ENCODE data around the gene WDR54. TPM values are rescaled to one million over a fixed set of nuclear protein-coding genes. Genes with fewer than 3 reads are reported as not detected.

The WDR54 gene
- total and polyA plus RNA-seq, 10 of the 15 experiments (the other 5 are each of a cell fraction or from before 2014, with no cell fraction given), result 38.2 to 116 (median 89.1) TPM

DNA sequence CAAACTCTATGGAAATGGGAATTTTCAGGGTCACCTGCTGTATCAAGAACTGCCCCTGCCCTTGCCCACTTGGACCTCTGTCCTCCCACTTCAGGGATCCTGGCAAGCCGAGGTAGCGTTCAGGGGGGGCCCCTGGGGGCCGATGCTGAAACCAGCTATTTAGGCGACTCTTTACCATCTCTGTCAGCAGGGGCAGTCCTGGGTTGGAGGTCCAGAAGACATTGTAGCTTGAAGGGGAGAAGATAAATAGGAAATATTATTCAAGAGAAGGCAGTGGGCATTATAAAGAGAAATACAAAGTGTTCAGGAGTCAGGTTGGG is 41.2 kb downstream of the WDR54 start:
- CTCF ChIA-PET, result interaction anchor here (1.0 kb wide), 1 partner anchor 69 kb away, joined by 3 read pairs; no protein-coding TSS in a partner anchor
- SMC1A ChIA-PET (ENCODE audit: uncharacterized antibody, unreplicated experiment), result no interaction called here
- in situ Hi-C loops (cut with MboI), result no loop called here
- intact Hi-C loops (cut with micrococcal nuclease; ENCODE audit: unreplicated experiment), result no loop called here
- peaks cover 7% of the 10 kb centered on the region for H3K4me1 ChIP-seq (ENCODE audit: control insufficient read depth, insufficient read depth, low read length)
- H2AFZ ChIP-seq (ENCODE audit: control insufficient read depth, low read depth, low read length), result no peak overlapping the region
- FAIRE-seq (no peak), DNase-seq (ENCODE audit: low read depth, low spot score) (no peak), ATAC-seq (no peak)
- H3K79me2 ChIP-seq (ENCODE audit: control insufficient read depth, insufficient read depth, low read length), result peaks cover 29% of the 10 kb centered on the region
- POLR2A ChIA-PET, result interaction anchor here (1.0 kb wide), 1 partner anchor 10 kb away, joined by 3 read pairs; the partner anchor contains the start of gene MRPL53
- BruUV-seq (replicated peaks), result no TSS peak
- no peak overlapping the region for H3K4me3 ChIP-seq
- H3K27me3 ChIP-seq (replicated peaks in 1 of 2; ENCODE audit: control insufficient read depth in 2 of 2, insufficient read depth in 2 of 2, low read length in 1 of 2), result no peaks in the 10 kb centered on the region
- H3K27ac ChIP-seq (ENCODE audit: control insufficient read depth, insufficient read depth), result no peak overlapping the region
- RAD21 ChIA-PET (ENCODE audit: unreplicated experiment), result no interaction called here
- no peaks in the 10 kb centered on the region for H3K9me3 ChIP-seq (replicated peaks; ENCODE audit: control insufficient read depth, insufficient read depth, low read length)
- 16% methylated on average over 4 of the region's 4 CpGs for WGBS (ENCODE audit: insufficient coverage, insufficient replicate concordance, low lambda C conversion rate, missing lambda C conversion rate)
- no peak overlapping the region for H3K9ac ChIP-seq (ENCODE audit: control insufficient read depth, insufficient read depth, low read length)
- no peaks in the 10 kb centered on the region for H4K20me1 ChIP-seq (ENCODE audit: control insufficient read depth, insufficient read depth)
- H3K36me3 ChIP-seq (ENCODE audit: control insufficient read depth in 2 of 2, insufficient read depth in 2 of 2, low read length in 1 of 2), result peaks cover 2 to 4% of the 10 kb centered on the region in 2 experiments; a peak in 3 of 4 replicates
- H3K4me2 ChIP-seq (ENCODE audit: control insufficient read depth, insufficient read depth), result no peak overlapping the region
- TF ChIP-seq MTA2 (IDR thresholded peaks at IDR 0.05; ENCODE audit: low read depth) (no peak), MTA3 (IDR thresholded peaks at IDR 0.05; ENCODE audit: borderline replicate concordance, low read length) (no peak), RAD21 (IDR thresholded peaks at IDR 0.05; ENCODE audit: insufficient read depth, low read depth, low read length) (no peak)

GRCh38 chr2:74464406-74464805 is 42.9 kb downstream of the WDR54 start:
- peaks cover 6% of the 10 kb centered on the region for H3K4me1 ChIP-seq (ENCODE audit: control insufficient read depth, insufficient read depth, low read length)
- ChIA-PET SMC1A (ENCODE audit: uncharacterized antibody, unreplicated experiment) (interaction anchor here (0.6 kb wide), 1 partner anchor 57 kb away, joined by 3 read pairs; no protein-coding TSS in a partner anchor), RAD21 (ENCODE audit: unreplicated experiment) (no interaction called here), CTCF (interaction anchor here (1.4 kb wide), 1 partner anchor 39 kb away, joined by 5 read pairs; no protein-coding TSS in a partner anchor), POLR2A (interaction anchor here (0.6 to 1.6 kb wide), 4 partner anchors 10 to 66 kb away, joined by 3 to 5 read pairs (median 4); partner anchors contain the start of gene INO80B)
- peak overlapping the region; percentile 100 for H3K4me2 ChIP-seq (ENCODE audit: control insufficient read depth, insufficient read depth)
- BruUV-seq (replicated peaks), result no TSS peak
- FAIRE-seq (no peak), DNase-seq (ENCODE audit: low read depth, low spot score) (no peak), ATAC-seq (peak; percentile 19)
- no peaks in the 10 kb centered on the region for H3K27me3 ChIP-seq (replicated peaks in 1 of 2; ENCODE audit: control insufficient read depth in 2 of 2, insufficient read depth in 2 of 2, low read length in 1 of 2)
- H3K27ac ChIP-seq (ENCODE audit: control insufficient read depth, insufficient read depth), result peak overlapping the region; percentile 73
- H3K4me3 ChIP-seq, result peak overlapping the region; percentile 91
- in situ Hi-C loops (cut with MboI), result no loop called here
- H2AFZ ChIP-seq (ENCODE audit: control insufficient read depth, low read depth, low read length), result no peak overlapping the region
- H3K79me2 ChIP-seq (ENCODE audit: control insufficient read depth, insufficient read depth, low read length), result peaks cover 24% of the 10 kb centered on the region
- peak overlapping the region; percentile 88 for H3K9ac ChIP-seq (ENCODE audit: control insufficient read depth, insufficient read depth, low read length)
- intact Hi-C loops (cut with micrococcal nuclease; ENCODE audit: unreplicated experiment), result no loop called here
- WGBS (ENCODE audit: insufficient coverage, insufficient replicate concordance, low lambda C conversion rate, missing lambda C conversion rate), result under 1% methylated on average over 13 of the region's 13 CpGs
- peaks cover 2 to 4% of the 10 kb centered on the region in 2 experiments; a peak in 3 of 4 replicates for H3K36me3 ChIP-seq (ENCODE audit: control insufficient read depth in 2 of 2, insufficient read depth in 2 of 2, low read length in 1 of 2)
- no peaks in the 10 kb centered on the region for H3K9me3 ChIP-seq (replicated peaks; ENCODE audit: control insufficient read depth, insufficient read depth, low read length)
- no peaks in the 10 kb centered on the region for H4K20me1 ChIP-seq (ENCODE audit: control insufficient read depth, insufficient read depth)
- TF ChIP-seq NBN (IDR thresholded peaks at IDR 0.05) (no peak), ESRRA (IDR thresholded peaks at IDR 0.05; ENCODE audit: low read length) (no peak), BCL11A (IDR thresholded peaks at IDR 0.05; ENCODE audit: low read depth, low read length) (no peak), SUZ12 (IDR thresholded peaks at IDR 0.05; ENCODE audit: unreplicated experiment) (no peak)
- TF ChIP-seq, protein P1, sequence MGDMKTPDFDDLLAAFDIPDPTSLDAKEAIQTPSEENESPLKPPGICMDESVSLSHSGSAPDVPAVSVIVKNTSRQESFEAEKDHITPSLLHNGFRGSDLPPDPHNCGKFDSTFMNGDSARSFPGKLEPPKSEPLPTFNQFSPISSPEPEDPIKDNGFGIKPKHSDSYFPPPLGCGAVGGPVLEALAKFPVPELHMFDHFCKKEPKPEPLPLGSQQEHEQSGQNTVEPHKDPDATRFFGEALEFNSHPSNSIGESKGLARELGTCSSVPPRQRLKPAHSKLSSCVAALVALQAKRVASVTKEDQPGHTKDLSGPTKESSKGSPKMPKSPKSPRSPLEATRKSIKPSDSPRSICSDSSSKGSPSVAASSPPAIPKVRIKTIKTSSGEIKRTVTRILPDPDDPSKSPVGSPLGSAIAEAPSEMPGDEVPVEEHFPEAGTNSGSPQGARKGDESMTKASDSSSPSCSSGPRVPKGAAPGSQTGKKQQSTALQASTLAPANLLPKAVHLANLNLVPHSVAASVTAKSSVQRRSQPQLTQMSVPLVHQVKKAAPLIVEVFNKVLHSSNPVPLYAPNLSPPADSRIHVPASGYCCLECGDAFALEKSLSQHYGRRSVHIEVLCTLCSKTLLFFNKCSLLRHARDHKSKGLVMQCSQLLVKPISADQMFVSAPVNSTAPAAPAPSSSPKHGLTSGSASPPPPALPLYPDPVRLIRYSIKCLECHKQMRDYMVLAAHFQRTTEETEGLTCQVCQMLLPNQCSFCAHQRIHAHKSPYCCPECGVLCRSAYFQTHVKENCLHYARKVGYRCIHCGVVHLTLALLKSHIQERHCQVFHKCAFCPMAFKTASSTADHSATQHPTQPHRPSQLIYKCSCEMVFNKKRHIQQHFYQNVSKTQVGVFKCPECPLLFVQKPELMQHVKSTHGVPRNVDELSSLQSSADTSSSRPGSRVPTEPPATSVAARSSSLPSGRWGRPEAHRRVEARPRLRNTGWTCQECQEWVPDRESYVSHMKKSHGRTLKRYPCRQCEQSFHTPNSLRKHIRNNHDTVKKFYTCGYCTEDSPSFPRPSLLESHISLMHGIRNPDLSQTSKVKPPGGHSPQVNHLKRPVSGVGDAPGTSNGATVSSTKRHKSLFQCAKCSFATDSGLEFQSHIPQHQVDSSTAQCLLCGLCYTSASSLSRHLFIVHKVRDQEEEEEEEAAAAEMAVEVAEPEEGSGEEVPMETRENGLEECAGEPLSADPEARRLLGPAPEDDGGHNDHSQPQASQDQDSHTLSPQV (IDR thresholded peaks at IDR 0.05), result no peak
- TF ChIP-seq, protein P2, sequence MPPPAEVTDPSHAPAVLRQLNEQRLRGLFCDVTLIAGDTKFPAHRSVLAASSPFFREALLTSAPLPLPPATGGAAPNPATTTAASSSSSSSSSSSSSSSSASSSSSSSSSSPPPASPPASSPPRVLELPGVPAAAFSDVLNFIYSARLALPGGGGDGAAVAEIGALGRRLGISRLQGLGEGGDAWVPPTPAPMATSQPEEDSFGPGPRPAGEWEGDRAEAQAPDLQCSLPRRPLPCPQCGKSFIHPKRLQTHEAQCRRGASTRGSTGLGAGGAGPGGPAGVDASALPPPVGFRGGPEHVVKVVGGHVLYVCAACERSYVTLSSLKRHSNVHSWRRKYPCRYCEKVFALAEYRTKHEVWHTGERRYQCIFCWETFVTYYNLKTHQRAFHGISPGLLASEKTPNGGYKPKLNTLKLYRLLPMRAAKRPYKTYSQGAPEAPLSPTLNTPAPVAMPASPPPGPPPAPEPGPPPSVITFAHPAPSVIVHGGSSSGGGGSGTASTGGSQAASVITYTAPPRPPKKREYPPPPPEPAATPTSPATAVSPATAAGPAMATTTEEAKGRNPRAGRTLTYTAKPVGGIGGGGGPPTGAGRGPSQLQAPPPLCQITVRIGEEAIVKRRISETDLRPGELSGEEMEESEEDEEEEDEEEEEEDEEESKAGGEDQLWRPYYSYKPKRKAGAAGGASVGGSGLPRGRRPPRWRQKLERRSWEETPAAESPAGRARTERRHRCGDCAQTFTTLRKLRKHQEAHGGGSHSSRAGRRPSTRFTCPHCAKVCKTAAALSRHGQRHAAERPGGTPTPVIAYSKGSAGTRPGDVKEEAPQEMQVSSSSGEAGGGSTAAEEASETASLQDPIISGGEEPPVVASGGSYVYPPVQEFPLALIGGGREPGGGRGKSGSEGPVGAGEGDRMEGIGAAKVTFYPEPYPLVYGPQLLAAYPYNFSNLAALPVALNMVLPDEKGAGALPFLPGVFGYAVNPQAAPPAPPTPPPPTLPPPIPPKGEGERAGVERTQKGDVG (CRISPR knock-in tag; IDR thresholded peaks at IDR 0.05), result no peak

All from GM12878 (cell line).